GM19328 (cell line): ENCODE data around the gene ZSWIM6.

ENCODE experiments used
- ATAC-seq: cut with Tn5 transposase; IDR thresholded peaks from one replicate; pipeline ENCODE4 v1.9.1; 2021; ENCODE audit warnings: mild to moderate bottlenecking, moderate library complexity; ENCODE audit not compliant: unreplicated experiment

ZSWIM6 gene

DNA sequence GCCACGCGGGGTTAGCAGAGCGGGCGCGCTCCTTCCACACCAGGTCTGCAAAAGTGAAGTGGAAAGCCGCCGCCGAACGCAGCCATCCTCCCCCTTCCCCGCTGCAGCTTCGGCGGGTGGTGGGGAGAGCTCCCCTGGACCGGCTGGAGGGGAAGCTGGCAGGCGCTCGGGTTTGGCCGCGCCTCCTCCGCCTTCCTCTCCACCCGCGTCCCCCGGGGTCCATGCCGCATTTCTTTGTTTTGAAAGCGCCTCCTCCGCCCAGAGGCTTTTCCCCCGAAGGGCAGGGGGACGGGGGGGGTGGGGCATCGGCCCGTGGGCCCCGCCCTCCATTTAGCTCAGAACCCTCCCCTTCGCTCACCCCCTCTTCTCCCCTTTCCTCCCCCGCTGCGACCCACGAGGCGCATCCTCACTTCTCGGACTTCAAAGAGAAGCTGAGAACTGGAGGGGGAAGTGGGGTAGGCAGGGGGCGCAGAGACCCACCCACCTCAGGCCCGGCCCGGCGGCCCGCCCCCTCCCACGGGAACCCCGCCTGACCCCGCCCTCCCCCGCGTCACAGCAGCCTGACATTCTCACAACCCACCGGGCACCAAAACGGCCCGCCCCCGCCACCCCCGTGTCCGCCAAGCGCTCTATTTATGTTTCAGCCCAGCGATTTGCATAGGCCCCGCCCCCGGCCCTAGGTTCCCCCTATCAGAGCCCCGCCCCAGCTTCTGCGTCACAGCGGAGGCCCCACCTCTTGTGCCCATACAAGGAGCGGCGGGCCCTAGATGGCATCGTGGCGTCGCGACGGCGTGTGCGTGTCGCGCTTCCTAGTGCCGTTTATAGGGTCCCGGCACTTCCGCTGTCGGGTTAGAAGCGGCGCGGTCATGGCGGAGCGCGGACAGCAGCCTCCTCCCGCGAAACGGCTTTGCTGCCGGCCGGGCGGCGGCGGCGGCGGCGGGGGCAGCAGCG, at the start of gene ZSWIM6:
Gene ZSWIM6, plus strand, starts transcription at position 852 of the 951 bp plus-strand sequence. Its CDS starts 15 bp downstream, at position 867.
- ATAC-seq = peak; percentile 68

DNA sequence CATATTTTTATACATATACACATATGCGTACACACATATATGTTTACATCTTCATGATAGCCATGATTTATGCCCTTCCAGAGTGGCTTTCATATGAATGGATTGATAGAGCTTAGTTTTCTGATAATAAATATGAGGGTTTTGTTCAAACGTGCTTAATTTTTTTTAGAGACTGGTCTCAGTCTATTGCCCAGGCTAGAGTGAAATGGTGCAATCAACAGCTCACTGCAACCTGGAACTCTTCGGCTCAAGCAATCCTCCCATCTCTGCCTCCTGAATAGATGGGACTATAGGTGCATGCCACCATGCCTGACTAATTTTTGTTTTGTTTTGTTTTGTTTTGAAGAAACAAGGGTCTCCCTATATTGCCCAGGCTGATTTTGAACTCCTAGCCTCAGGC, 48.6 kb upstream of the ZSWIM6 start:
- ATAC-seq = no peak

DNA sequence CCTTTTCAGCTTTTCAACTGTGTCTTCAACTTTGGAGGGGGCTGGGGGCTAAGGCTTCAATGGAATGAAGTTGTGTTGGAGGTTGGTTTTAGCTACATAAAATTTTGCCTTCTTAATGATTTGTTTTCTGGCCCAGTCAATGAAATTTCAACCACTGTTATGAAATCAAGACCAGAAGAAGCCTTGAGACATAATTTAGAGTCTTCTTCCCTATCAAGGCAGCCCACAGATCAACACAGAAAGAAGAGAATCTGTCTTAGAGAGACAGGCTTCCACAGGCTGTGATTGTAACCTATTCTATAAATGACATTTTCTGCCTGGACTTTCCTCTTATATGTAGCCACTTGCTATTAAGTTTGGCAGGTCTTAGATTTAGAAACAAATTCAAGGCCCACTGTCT, 46.5 kb upstream of the ZSWIM6 start:
- ATAC-seq = no peak

DNA sequence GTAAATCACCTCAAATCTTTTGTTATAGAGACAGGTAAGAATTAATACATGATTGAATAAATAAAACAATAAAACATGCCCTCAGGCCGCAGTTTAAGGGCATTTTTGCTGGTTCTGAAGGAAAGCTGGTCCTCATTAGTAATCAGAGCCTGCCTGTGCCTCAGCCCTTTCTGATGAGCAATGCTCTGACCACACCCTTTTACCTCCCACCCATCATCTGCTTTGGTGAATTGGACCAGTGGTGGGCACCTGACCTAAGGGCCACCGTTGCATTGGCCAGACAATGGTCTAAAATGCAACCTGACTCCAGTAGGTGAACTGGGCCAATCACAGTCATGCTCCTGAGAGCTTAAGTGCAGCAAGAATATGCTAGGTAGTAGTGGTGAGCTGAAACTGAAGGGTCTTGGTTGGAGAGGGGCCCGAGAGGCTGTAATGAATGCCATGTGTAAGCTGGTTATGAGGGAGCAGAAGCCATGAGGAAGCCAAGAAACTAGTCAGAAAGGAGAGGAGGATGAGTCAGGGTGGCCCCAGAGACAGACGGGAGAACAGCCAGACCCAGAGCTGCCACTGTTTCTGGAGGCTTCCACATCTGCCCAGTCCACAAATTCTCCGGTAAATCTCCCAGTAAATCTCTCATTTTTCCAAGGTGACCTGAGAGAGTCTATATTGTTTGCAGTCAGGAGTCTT, 45.5 kb upstream of the ZSWIM6 start:
- no peak for ATAC-seq

DNA sequence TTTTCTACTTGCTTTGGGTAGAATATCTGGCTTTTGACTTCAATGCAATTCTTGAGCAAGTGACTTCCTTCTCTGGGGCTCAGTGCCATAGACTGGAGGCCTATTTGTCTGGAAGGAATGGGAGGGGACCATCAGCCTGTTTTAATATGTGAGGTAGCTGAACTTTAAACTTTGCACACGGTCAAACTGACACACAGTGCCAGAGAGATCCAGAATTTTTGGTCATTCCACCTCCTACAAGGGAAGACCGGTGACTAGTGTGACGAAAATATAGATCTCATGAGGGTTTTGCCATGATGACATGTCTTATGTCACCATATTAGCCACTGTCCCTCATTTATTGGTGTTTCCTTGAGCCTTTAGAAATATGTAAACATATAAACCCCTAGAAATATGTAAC, 44.6 kb upstream of the ZSWIM6 start:
- ATAC-seq = no peak

DNA sequence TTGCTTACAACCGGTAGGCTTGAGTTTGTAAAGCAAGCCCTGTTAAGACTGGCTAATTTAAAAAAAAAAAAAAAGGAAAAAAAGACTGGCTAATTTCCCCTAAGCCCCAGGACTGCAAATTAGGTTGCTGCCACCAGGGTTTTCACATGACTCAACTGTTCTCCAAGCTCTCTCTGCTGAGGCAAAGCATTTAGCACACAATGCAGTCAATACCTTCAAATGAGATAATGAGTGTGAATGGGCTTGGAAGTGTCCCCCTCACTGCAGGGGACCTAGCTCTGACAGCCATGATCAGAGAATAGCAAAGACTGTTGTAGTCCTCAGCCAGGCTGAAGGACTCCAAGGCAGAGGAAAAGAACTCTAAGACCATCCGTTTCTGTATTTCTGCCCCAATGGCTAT, 42.8 kb upstream of the ZSWIM6 start:
- ATAC-seq = no peak

DNA sequence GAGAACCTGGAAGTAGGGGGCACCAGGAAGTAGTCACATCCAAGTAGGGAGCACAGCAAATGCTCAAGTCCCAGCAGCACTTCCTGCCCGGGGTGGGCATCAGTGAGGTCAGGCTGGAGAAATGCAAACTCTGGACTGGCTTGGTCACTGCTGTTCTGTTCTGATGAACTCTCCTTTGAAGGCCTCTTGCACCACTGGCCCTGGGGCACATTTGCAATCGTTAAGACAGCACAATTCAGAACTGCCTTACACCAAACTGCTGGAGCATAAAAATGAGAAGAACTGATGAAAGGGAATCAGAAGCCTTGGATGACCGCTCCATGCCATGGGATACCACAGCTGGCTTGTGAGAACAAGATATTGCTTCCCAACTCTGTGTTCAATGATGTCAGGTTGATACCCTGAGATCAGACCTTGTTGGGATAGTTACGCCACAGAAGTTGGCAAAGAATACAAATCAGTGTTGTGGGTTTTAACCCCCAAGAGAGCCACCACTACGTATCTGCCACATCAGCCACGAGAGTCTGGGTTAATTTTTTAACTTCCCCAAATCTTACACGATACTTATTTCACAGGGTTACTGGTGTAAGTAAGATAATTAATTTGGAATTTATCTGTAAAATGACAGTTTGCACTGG, 42.3 kb upstream of the ZSWIM6 start:
- ATAC-seq = no peak

DNA sequence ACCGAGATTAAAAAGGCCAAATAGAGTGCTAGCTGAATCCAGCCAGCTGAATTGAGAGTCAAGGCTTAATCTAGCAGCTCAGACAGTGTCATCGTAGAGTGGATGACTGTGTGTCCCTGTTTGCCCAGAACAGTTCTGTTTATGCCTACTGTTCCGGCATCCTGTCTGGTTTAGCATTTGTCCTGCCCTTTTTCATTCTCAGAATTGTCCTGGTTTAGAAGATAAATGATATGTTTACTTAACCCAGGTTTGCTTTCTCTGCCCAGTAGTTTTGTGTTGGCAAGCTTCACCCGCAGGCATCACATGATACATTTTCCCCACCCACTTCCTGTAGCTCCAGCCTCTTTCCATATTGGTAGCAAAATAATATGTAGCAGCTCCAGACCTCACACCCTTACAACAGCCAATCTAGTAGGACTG, 41.3 kb upstream of the ZSWIM6 start:
- ATAC-seq = no peak

DNA sequence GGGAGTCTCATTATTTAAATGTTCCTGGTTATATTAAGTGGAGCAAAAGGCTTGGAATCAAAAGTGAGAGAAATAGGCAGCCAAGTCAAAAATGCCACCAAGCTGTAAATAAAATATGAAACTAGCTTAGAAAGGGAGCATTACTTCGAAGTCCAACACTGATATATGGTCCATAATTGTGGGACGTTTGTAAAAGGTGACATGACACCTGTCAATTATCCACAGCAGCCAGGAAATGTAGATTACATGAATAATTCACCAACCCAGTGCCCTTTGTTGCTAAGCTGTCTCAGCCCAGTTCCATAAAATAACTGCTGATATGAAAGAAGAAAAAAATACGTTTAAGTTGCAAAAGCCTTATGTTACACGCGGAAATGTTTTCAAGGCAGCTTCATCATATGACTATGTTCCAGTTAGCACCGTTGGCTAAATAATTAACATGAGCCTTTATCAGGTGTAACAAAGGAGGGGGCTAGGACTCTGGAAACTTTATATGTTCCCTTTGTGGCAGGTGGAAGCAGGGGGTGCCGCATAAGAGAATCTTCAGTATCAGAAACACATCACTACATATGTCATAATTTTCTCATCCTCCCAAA, 39.9 kb upstream of the ZSWIM6 start:
- no peak for ATAC-seq

DNA sequence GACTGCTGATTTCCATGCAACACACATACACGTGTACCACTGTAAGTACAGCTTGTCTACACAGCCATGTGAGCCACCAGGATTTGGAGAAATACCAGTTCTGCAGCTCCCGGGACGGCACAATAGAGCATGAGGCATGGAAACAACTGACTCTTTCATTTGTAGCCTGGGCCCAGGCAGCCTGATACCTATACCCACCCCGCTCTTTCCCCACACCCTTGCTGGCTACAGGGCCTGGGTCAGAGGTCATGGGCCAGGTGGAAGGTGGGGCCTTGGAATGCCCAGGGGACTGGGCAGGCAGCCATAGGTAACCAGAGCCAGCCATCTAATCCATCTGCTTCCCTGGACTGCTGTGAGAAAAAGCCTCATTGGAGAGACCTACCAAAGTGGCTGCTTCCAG, 39.0 kb upstream of the ZSWIM6 start:
- no peak for ATAC-seq

DNA sequence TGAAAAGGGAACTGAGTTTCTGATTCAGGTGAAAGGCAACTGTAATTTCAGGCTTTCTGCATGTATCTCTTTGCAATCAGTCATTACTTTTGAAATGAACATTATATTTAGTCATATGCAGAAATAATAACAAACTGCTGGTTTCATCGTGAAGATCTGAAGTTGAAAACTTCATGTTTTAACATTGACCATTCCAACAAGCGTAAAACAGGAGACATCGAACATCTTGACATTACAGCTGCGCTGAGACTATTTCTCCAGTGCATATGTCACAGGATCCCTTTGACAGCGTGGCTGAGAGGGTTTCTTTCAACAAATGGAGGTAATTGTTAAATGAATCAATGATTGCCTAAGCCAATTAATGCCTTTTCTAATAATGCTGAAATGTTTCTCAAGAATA, 38.2 kb upstream of the ZSWIM6 start:
- no peak for ATAC-seq

DNA sequence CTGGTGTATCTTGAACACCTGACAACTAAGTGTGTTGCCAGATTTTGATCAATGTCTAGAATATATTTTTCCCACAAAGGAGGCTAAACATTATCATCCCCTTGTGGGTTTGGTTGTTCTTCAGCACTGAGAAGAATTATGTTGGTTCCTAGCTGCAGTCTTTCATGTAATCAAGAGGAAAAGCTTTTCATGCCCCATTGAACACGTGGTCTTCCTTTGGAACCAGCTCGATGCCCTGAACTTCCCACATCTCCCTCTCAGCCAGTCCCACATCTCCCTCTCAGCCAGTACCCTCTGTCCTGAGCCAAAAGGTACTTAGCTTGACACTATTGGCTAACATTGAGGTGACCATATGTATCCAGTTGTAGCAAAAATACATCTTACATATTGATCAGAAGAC, 36.7 kb upstream of the ZSWIM6 start:
- ATAC-seq = no peak

DNA sequence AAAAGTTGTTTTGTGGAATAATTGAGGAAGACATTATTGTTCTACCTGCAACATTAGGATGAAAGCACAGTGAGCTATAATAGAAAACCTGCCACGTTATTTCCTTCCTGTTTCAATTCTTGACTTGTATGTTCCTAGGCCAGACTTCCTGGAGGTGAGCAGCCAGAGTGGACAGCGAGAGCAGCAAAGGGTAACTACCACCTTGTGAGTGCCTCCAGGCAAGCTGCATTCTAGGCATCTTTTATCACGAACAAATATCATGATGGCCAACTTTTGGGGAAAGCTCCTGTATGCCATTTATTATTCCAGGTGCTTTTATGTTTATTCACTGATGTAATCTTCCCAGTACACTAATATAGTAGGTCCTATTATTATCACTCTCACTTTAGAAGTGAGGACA, 34.0 kb upstream of the ZSWIM6 start:
- no peak for ATAC-seq

DNA sequence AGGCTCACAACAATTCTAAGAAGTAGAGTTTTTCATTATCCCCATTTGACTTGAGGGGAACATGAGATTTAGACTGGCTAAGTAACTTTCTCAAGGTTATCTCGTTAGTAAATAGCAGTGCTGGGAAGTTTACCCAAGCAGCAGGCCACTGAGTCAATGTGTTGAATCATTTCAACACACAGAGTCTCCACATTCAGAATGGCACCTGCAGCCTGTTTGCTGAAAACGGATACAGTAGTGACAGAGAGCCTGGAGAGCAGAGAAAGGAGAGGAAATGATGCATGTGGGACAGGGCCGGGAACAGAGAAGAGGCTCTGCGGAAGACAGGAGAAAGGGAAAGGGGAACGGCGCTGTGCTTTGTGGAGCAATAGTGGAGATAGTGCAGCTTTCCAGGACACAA, 33.5 kb upstream of the ZSWIM6 start:
- no peak for ATAC-seq

DNA sequence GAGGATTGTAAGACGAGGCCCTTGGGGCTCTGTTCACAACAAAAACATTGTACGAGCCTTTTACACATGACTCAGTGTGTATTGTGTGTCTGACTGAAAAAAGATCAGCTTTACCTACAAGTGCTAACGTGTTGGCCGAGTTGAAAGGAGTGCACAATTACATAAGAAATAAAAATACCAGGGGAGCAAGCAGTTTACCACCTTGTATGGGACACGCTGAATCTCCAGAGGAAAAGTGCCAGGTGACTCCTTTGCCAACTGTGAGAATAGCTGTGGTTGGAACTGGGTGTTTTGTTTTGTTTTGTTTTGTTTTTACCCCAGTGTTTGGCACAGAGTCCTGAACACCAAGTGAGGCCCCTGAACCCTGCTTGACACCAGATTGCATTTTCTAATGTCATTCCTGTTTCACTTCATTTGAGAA, 32.8 kb upstream of the ZSWIM6 start:
- ATAC-seq = no peak

DNA sequence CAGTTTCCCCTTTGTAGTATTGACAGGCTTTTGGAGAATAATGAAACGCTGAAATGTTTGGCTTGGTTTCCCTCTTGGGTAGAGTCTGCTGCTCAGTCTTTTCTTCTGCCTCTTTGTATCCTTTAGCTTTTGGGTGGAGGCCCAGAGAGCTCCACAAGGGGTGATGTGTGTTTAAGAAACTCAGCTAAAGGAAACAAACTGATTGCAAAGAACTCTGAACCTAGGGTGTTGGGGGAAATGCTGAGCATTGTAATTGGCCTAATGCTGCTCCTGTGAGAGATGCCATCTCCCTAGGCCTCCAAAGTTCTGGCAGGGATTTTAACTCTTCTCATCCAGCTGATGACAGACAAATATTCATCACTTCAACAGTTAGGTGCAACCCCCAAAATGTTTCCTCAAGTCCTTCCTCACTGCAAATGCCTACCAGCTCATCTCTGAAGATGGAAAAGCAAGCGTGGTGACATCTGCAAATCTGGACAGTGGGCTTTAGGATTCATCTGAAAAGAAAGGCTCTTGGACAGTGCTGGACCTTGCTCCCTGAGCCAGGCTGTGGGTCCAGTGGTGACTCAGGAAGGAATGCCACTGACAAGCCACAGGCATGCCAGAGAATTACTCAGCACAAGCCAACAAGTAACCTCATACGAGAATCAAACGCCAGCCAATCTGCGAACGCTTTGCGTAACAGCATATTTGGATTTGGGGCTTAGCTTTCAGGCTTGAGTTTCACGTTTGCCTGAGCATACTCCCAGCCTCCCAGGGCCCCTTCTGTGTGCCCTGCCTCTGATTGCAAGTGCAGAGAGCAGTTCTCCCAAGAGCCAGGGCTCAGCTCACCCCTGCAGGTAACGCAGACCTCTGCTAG, 30.5 kb upstream of the ZSWIM6 start:
- ATAC-seq = no peak

DNA sequence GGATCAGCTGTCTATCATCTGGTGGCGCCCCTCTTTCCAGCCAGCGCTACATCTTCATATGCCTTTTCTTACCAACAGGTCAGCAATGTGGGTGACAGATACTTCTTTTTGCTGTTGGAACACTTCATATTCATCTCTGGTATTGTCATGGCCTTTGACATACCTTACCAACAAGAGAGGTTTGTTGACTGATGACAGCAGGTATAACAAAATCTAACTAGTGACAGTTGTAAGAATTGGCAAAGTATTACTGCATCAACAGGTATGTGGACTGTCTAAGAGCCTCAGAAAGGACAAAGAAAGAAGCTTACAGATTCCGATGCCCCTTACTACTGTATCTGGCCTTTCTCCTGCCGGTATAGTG, 29.9 kb upstream of the ZSWIM6 start:
- ATAC-seq = no peak

DNA sequence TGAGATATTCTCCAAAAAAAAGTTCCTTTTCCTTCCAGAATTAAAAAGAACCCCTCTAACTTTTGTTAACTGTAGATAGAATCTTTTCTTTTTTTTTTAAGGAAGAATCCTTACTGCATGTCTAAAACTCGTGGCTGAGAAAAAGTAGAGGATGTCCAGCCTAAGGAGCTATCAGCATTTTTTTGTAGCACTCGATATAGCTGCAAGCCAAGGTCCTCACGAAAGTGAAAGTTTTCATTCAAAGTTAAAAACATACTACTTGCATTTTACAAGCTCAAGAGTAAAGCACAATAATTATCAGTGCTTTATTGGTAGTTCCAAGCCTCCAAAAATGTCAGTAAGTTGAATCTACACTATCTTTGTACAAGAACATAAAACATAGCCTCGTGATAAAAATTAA, 28.7 kb upstream of the ZSWIM6 start:
- ATAC-seq = no peak

DNA sequence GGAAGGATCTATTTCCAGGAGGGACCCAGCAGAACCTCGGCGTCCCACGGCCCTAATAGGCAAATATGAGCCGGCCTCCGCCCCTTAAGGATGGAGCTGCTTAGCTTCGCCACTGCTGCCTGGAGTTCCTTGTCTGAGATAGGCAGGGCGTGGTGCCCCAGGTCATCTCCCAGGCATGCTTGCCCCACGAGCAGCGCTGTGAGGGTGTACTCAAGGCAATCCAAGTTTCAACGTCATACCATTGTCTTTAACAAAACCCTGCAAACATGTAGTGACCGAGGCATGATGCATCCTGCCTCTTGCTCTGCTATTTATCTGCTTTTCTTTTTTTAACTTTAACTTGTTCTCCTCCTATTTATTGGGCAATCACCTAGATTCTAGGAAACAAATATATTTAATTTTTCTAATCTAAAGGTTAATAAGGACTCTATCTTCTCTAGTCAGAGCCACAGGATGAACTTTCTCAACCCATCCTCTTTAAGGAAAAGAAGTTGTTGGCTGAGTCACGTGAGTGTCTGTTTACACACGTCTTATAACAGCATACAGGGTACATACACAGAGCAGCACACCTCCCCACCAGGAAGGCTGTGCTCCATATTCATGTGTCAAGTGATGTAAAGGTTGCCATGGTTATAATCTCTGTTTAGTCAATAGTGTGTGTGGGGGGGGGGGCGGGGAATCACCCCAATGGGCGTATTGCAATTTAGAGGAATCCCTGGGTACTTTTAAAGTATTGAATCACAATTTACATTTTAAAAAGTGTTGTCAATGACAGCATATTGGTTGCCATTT, 27.3 kb upstream of the ZSWIM6 start:
- ATAC-seq = no peak
